ENCODE data around the gene NECTIN2. TPM values are rescaled to one million over a fixed set of nuclear protein-coding genes. Genes with fewer than 3 reads are reported as not detected.

The NECTIN2 gene
- total and polyA plus RNA-seq, 4 donors = 49.4 to 77.5 (median 55.5) TPM

DNA sequence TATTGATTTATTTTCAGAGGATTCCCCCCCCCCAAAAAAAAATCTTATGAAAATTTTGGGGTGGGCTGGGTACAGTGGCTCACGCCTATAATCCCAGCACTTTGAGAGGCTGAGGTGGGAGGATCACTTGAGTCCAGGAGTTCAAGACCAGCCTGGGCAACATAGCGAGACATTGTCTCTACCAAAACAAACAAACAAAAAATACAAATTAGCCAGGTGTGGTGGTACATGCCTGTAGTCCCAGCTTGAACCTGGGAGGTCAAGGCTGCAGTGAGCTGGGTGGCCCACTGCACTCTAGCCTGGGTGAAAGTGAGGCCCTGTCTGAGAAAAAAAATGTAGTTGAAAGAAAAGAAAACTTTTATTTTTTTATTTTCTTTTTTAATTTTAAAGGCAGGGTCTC lies 17.9 kb downstream of the NECTIN2 start:
- Histone ChIP-seq H3K4me3 (ENCODE audit: low read depth in 1 of 3, low read length in 3 of 3) (no peak overlapping the region), H3K9ac (ENCODE audit: low read depth in 1 of 2, low read length in 2 of 2) (no peak overlapping the region), H3K36me3 (ENCODE audit: control insufficient read depth in 4 of 4, insufficient read depth in 3 of 4, low read depth in 1 of 4, low read length in 3 of 4) (peaks cover 5 to 13% (median 10%) of the 10 kb centered on the region in 4 donors), H3K27me3 (ENCODE audit: control insufficient read depth in 4 of 4, insufficient read depth in 4 of 4, low read length in 3 of 4) (no peaks in the 10 kb centered on the region), H3K27ac (ENCODE audit: low read depth in 1 of 2, low read length in 2 of 2) (no peak overlapping the region), H3K4me1 (ENCODE audit: control insufficient read depth in 4 of 4, insufficient read depth in 4 of 4, low read length in 3 of 4) (peaks cover 0 to 24% (median 18%) of the 10 kb centered on the region in 4 donors), H3K9me3 (ENCODE audit: control insufficient read depth in 4 of 4, low read length in 3 of 4) (no peaks in the 10 kb centered on the region)
- DNase-seq (ENCODE audit: low spot score) = no peak
- 79% methylated on average over 2 of the region's 2 CpGs for WGBS
- no peak for TF ChIP-seq MAX (IDR thresholded peaks at IDR 0.05)
- TF ChIP-seq JUND (IDR thresholded peaks at IDR 0.05) = no peak
- no peak for TF ChIP-seq SP1 (IDR thresholded peaks at IDR 0.05)
- TF ChIP-seq GABPA (IDR thresholded peaks at IDR 0.05 in 1 of 2, conservative IDR thresholded peaks at IDR 0.05 in 1 of 2) = no peak
- no peak for TF ChIP-seq RAD21 (IDR thresholded peaks at IDR 0.05)
- TF ChIP-seq, protein P1, sequence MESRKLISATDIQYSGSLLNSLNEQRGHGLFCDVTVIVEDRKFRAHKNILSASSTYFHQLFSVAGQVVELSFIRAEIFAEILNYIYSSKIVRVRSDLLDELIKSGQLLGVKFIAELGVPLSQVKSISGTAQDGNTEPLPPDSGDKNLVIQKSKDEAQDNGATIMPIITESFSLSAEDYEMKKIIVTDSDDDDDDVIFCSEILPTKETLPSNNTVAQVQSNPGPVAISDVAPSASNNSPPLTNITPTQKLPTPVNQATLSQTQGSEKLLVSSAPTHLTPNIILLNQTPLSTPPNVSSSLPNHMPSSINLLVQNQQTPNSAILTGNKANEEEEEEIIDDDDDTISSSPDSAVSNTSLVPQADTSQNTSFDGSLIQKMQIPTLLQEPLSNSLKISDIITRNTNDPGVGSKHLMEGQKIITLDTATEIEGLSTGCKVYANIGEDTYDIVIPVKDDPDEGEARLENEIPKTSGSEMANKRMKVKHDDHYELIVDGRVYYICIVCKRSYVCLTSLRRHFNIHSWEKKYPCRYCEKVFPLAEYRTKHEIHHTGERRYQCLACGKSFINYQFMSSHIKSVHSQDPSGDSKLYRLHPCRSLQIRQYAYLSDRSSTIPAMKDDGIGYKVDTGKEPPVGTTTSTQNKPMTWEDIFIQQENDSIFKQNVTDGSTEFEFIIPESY (IDR thresholded peaks at IDR 0.05) = no peak
- TF ChIP-seq EGR1 (IDR thresholded peaks at IDR 0.05; ENCODE audit: low read depth in 2 of 2) = no peak
- TF ChIP-seq ATF3 (IDR thresholded peaks at IDR 0.05) = no peak
- TF ChIP-seq YY1 (IDR thresholded peaks at IDR 0.05) = no peak

DNA sequence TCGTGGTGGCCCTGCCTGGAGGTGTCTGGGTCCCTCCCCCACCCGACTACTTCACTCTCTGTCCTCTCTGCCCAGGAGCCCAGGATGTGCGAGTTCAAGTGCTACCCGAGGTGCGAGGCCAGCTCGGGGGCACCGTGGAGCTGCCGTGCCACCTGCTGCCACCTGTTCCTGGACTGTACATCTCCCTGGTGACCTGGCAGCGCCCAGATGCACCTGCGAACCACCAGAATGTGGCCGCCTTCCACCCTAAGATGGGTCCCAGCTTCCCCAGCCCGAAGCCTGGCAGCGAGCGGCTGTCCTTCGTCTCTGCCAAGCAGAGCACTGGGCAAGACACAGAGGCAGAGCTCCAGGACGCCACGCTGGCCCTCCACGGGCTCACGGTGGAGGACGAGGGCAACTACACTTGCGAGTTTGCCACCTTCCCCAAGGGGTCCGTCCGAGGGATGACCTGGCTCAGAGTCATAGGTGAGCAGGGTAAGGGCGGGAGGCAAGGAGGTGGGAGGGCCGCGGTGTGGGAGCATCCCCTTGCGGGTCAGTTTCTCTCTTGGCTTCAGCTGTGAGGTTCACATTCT lies 19.2 kb downstream of the NECTIN2 start:
- H3K9me3 ChIP-seq (ENCODE audit: control insufficient read depth in 4 of 4, low read length in 3 of 4) = no peaks in the 10 kb centered on the region
- no peak for DNase-seq (ENCODE audit: low spot score)
- H3K4me1 ChIP-seq (ENCODE audit: control insufficient read depth in 4 of 4, insufficient read depth in 4 of 4, low read length in 3 of 4) = peaks cover 0 to 12% (median 8%) of the 10 kb centered on the region in 4 donors
- H3K36me3 ChIP-seq (ENCODE audit: control insufficient read depth in 4 of 4, insufficient read depth in 3 of 4, low read depth in 1 of 4, low read length in 3 of 4) = peaks cover 5 to 20% (median 9%) of the 10 kb centered on the region in 4 donors
- no peaks in the 10 kb centered on the region for H3K27me3 ChIP-seq (ENCODE audit: control insufficient read depth in 4 of 4, insufficient read depth in 4 of 4, low read length in 3 of 4)
- TF ChIP-seq FOXA1 (IDR thresholded peaks at IDR 0.05) = no peak
- whole genome bisulfite sequencing = 97% methylated on average over 27 of the region's 27 CpGs
- no peak overlapping the region for H3K27ac ChIP-seq (ENCODE audit: low read depth in 1 of 2, low read length in 2 of 2)
- no peak overlapping the region for H3K9ac ChIP-seq (ENCODE audit: low read depth in 1 of 2, low read length in 2 of 2)
- H3K4me3 ChIP-seq (ENCODE audit: low read depth in 1 of 3, low read length in 3 of 3) = no peak overlapping the region

DNA sequence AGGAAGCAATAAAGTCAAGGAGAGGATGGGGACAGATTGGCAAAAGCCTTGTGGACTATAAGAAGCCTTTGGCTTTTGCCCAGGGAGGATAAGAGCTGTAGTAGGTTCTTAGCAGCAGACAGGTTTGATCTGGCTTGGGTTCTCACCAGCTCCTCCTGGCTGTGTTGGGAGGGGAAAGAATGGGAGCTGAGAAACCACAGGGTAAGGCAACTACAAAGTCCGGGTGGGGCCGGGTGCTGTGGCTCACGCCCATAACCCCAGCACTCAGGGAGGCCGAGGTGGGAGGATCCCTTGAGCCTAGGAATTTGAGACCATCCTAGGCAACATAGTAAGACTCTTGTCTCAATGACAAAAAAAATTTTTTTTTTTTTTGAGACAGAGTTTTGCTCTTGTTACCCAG lies 20.6 kb downstream of the NECTIN2 start:
- peaks cover 0 to 2% (median under 1%) of the 10 kb centered on the region in 4 donors for H3K4me1 ChIP-seq (ENCODE audit: control insufficient read depth in 4 of 4, insufficient read depth in 4 of 4, low read length in 3 of 4)
- TF ChIP-seq RXRA (IDR thresholded peaks at IDR 0.05) (no peak), CTCF (IDR thresholded peaks at IDR 0.05; ENCODE audit: low read depth, low read length, missing input control) (no peak), FOXA1 (IDR thresholded peaks at IDR 0.05) (no peak)
- TF ChIP-seq, protein P1 (IDR thresholded peaks at IDR 0.05) = no peak
- H3K4me3 ChIP-seq (ENCODE audit: low read depth in 1 of 3, low read length in 3 of 3) = no peak overlapping the region
- WGBS = 78% methylated on average over 4 of the region's 4 CpGs
- no peak overlapping the region for H3K27ac ChIP-seq (ENCODE audit: low read depth in 1 of 2, low read length in 2 of 2)
- H3K36me3 ChIP-seq (ENCODE audit: control insufficient read depth in 4 of 4, insufficient read depth in 3 of 4, low read depth in 1 of 4, low read length in 3 of 4) = peaks cover 5 to 22% (median 10%) of the 10 kb centered on the region in 4 donors
- no peak for DNase-seq (ENCODE audit: low spot score)
- H3K27me3 ChIP-seq (ENCODE audit: control insufficient read depth in 4 of 4, insufficient read depth in 4 of 4, low read length in 3 of 4) = no peaks in the 10 kb centered on the region
- no peak overlapping the region for H3K9ac ChIP-seq (ENCODE audit: low read depth in 1 of 2, low read length in 2 of 2)
- H3K9me3 ChIP-seq (ENCODE audit: control insufficient read depth in 4 of 4, low read length in 3 of 4) = no peaks in the 10 kb centered on the region

Measured in liver (tissue), 9 donors.